WERI-Rb-1 (cell line): ENCODE data around the gene HDAC11.

Source experiments
- DNase-seq: peaks from one replicate; pipeline ENCODE4 v3.0.0-alpha.2; 2020
- H3K27ac ChIP-seq: fragments of 250-450 bp; sonication (Bioruptor Pico); 2 replicates; pipeline ENCODE4 v1.5.1; 2020; ENCODE audit warnings: mild to moderate bottlenecking, moderate library complexity
- H3K27me3 ChIP-seq: fragments of 250-450 bp; sonication (Bioruptor Pico); 2 replicates; pipeline ENCODE4 v1.5.1; 2021; ENCODE audit warnings: mild to moderate bottlenecking, low read depth, moderate library complexity; ENCODE audit not compliant: insufficient read depth, severe bottlenecking
- H3K36me3 ChIP-seq: fragments of 250-450 bp; sonication (Bioruptor Pico); 2 replicates; pipeline ENCODE4 v1.5.1; 2020; ENCODE audit warnings: mild to moderate bottlenecking, moderate library complexity
- H3K4me3 ChIP-seq: 2 replicates; pipeline ENCODE4 v1.5.1; 2011; ENCODE audit warnings: low read depth, mild to moderate bottlenecking, control low read depth, low read length
- H3K9me3 ChIP-seq: fragments of 250-450 bp; sonication (Bioruptor Pico); 2 replicates; pipeline ENCODE4 v1.5.1; 2021; ENCODE audit warnings: mild to moderate bottlenecking, moderate library complexity; ENCODE audit not compliant: severe bottlenecking
- TF ChIP-seq, protein P1 (sequence below): IDR thresholded peaks from 2 replicates; pipeline ENCODE4 v1.5.1; 2011; ENCODE audit warnings: low read depth, mild to moderate bottlenecking, control low read depth, inconsistent platforms, low read length

Gene HDAC11

DNA sequence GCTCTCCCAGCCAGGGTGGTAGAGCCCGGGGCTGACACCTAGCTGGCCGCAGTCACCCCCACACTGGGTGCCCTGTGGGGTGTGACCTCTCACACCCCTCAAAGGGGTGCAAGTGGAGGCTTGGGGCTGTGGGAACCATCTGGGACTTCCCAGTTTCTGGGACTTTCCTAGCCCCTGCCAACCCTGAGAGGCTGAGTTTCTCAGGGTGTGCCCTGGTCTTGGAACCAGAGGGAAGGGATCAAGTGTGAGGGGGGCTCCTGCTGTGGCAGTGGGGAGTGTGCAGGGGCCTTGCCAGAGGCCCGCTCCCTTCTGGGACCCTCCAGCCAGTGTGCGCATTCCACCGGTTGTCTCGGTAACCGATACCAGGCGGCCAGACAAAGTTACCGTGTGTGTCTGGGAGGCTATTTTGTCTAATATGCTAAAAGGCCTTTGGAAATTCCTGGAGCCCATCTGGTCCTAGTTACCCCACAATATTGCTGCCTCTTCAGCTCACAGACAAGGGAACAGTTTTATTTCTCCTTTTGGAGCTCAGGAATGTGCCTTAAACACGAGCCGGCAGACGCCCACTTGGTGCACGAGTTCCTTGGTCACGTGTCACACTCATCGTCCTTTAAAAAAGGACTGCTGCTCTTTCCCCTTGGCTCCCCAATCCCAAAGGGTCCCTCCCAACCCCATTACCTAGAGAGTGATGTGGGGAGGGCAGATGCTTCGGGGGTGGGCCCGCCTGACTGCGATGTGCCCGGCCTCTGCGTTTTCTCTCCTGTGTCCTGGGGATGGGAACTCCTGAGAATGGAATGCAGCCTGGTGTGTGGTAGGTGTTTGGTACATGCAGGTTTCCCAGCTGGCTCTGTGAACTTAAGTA is 33.2 kb downstream of the HDAC11 start:
- Histone ChIP-seq H3K9me3 (no peaks in the 10 kb centered on the region), H3K27ac (no peak overlapping the region), H3K36me3 (no peaks in the 10 kb centered on the region), H3K4me3 (no peak overlapping the region), H3K27me3 (no peaks in the 10 kb centered on the region)
- TF ChIP-seq, protein P1, sequence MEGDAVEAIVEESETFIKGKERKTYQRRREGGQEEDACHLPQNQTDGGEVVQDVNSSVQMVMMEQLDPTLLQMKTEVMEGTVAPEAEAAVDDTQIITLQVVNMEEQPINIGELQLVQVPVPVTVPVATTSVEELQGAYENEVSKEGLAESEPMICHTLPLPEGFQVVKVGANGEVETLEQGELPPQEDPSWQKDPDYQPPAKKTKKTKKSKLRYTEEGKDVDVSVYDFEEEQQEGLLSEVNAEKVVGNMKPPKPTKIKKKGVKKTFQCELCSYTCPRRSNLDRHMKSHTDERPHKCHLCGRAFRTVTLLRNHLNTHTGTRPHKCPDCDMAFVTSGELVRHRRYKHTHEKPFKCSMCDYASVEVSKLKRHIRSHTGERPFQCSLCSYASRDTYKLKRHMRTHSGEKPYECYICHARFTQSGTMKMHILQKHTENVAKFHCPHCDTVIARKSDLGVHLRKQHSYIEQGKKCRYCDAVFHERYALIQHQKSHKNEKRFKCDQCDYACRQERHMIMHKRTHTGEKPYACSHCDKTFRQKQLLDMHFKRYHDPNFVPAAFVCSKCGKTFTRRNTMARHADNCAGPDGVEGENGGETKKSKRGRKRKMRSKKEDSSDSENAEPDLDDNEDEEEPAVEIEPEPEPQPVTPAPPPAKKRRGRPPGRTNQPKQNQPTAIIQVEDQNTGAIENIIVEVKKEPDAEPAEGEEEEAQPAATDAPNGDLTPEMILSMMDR: no peak
- no peak for DNase-seq

DNA sequence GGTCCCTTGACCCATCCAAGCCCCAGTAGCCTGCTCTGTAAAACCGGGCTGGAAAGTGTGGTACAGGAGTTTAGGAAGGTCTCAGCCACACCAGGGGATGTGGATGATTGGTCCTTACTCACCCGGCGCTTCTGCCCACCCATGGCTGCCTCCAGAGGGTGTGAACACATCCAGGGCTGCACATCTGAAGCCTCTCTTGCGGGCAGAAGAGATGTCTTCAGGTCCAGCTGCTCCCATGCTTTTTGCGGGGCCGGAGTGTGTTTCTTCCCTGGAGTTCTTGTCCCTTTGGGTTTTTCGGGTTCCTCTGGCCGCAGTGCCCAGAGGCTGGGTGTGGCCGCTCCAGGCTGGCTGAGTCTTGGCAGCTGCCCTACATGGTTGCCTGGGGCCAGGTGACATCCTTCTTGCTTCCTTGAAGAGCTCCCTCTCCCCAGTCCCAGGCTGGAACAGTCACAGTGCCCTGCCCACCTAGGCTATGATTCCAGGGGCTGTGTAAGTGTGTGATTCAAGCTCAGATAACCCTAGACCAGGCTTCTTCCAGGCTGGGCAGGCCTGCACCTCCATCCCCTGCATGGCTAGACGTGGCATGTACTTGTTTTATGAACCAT is 33.9 kb downstream of the HDAC11 start:
- Histone ChIP-seq H3K9me3 (no peaks in the 10 kb centered on the region), H3K27ac (no peak overlapping the region), H3K36me3 (no peaks in the 10 kb centered on the region), H3K27me3 (no peaks in the 10 kb centered on the region), H3K4me3 (no peak overlapping the region)
- DNase-seq: no peak
- TF ChIP-seq, protein P1: no peak

DNA sequence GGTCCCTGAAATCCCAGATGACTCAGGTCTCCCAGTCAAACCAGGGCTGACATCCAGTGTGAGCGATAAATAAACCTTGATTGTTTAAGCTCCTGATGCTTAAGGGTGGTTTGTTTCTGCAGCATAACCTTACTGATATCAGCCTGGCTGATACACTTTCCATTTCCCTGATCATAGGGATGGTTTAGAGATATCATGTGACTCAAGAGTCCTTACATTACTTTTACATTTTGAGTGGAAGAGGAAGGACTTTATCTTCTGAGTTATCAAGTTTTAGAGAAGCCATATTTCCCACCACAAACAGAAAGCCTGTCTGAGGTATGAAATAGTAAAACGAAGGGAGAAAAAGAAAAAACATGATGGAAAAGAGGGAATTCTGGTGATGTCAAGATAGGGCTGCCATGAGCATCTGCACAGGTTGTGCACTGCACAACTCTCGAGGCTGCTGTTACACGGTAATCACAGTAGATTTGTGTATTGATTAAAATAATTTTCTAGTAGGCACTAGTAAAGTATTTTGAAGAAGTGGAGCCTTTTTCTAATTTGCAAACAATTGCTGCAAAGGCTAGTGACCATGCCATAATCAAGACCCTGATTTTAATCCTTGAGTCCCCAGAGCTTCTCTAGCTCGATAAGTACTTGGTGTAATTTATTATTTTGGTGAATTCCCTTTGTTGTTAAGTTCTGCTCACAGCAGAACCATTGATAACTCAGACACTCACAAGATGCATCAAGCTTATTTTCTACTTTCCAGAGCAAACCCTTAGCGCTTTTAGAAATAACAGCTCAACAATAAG is 34.7 kb downstream of the HDAC11 start:
- TF ChIP-seq, protein P1: no peak
- Histone ChIP-seq H3K27me3 (no peaks in the 10 kb centered on the region), H3K36me3 (no peaks in the 10 kb centered on the region), H3K4me3 (no peak overlapping the region), H3K9me3 (no peaks in the 10 kb centered on the region), H3K27ac (no peak overlapping the region)
- DNase-seq: no peak

DNA sequence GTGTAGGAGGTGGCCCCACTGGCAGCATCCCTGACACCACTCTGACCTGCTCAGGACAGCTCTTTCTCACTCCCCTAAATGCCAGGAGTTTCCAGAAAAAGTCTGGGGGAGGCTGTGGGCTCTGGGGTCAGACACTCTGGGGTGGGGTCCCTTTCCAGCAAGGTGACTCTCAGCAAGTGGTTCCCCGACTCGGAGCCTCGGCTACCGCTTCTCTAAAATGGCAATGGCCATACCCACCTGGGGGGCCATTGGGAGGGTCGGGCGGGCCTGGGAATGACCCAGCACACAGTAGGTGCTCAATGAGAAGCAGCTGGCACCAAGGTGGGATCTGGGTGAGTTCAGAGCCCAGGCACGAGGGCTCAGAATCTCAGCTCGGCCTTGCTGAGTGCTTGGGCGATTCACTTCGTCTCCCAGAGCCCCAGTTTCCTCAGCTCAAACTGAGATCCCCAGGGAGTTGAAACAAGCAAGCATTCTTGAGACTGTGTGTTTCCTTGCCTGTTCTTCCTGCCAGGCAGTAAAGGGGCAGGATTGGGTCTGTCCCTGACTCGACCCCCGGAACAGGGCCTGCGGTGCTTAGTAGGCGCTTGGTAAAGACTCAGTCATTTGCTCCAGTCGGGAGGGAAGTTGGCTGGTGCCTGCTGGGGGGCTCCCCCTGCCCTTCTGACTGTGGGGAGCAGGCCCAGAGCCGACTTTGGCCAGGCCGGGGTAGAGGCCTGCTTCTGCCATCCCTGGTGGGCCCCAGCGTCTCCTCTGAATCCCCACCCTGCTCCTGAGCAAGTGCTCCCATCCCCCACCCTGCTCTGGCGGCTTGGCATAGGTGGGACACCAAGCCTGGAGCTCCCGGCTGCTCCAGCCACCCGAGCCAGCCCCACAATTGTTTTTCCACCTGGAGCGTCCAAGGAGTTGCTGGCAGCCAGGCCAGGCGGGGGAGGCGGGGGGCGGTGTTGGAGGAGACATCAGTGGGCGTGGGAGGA is 36.0 kb downstream of the HDAC11 start:
- H3K4me3 ChIP-seq: no peak overlapping the region
- no peaks in the 10 kb centered on the region for H3K9me3 ChIP-seq
- H3K36me3 ChIP-seq: no peaks in the 10 kb centered on the region
- H3K27ac ChIP-seq: no peak overlapping the region
- DNase-seq: no peak
- no peaks in the 10 kb centered on the region for H3K27me3 ChIP-seq
- TF ChIP-seq, protein P1: no peak

DNA sequence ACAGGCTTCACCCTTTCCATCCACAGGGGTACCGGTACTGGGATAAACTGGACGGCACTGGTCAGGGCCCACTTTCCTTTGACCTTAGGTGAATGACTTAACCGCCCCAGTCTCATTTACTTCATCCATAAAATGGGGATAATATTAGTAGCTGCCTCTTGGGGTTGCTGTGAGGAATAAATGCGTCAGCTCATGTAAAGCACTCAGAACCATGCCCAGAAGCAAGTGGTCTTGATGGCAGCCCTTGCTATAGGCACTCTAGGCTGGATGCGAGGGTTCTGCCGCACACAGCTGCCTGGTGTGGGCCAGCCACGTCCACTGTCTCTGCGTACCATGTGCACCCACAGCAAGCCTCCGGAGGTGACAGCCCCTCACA is 36.6 kb downstream of the HDAC11 start:
- DNase-seq: no peak

More for the DNA sequence above, 36.6 kb downstream of the HDAC11 start:
- Histone ChIP-seq H3K4me3 (no peak overlapping the region), H3K27me3 (no peaks in the 10 kb centered on the region), H3K9me3 (no peaks in the 10 kb centered on the region), H3K27ac (no peak overlapping the region), H3K36me3 (no peaks in the 10 kb centered on the region)
- TF ChIP-seq, protein P1: no peak
